Sigmoid colon (tissue), 4 donors: ENCODE results near the gene KATNAL2.

Source experiments
- EP300 ChIP-seq, 4 donors: sonication (generic); formaldehyde crosslinking; IDR thresholded peaks; one replicate each; pipeline ENCODE4 v1.6.1; 2017; ENCODE audit warnings: antibody characterized with exemption in 4 of 4
- POLR2A ChIP-seq, 2 donors: fragments of 450-650 bp; IDR thresholded peaks; one replicate each; pipeline ENCODE4 v1.6.1; 2016; ENCODE audit warnings: antibody characterized with exemption in 2 of 2, mild to moderate bottlenecking in 2 of 2, moderate library complexity in 2 of 2
- TF ChIP-seq, protein P1 (sequence below), 4 experiments: fragments of 450-650 bp in 3 of 4; fragments of 200-600 bp in 1 of 4; IDR thresholded peaks; one replicate each; pipeline ENCODE4 v1.5.1; 2016 to 2019; ENCODE audit warnings: antibody characterized with exemption in 4 of 4, mild to moderate bottlenecking in 3 of 4, moderate library complexity in 2 of 4

DNA sequence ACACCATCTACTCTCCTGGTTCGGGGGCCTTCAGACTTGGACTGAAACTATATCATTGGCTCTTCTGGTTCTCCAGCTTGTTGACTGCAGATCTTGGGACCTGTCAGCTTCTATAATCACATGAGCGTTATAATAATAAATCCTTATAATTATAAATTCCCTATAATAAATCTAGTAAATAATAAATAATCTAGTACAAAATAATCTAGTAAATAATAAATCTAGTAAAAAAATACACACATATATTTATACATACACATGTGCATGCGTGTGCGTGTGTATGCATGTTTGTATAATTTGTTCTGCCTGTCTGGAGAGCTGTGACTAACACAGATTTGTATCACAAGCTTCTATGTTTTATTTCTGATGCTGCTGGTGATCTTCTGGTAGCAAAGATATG lies 40.8 kb downstream of the KATNAL2 start:
- TF ChIP-seq, protein P1, sequence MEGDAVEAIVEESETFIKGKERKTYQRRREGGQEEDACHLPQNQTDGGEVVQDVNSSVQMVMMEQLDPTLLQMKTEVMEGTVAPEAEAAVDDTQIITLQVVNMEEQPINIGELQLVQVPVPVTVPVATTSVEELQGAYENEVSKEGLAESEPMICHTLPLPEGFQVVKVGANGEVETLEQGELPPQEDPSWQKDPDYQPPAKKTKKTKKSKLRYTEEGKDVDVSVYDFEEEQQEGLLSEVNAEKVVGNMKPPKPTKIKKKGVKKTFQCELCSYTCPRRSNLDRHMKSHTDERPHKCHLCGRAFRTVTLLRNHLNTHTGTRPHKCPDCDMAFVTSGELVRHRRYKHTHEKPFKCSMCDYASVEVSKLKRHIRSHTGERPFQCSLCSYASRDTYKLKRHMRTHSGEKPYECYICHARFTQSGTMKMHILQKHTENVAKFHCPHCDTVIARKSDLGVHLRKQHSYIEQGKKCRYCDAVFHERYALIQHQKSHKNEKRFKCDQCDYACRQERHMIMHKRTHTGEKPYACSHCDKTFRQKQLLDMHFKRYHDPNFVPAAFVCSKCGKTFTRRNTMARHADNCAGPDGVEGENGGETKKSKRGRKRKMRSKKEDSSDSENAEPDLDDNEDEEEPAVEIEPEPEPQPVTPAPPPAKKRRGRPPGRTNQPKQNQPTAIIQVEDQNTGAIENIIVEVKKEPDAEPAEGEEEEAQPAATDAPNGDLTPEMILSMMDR (IDR thresholded peaks at IDR 0.05) = no peak
- TF ChIP-seq EP300 (IDR thresholded peaks at IDR 0.05) (no peak), POLR2A (IDR thresholded peaks at IDR 0.05) (no peak)
